K562 (cell line): Measurements from ENCODE around the gene CDKN3. TPM values are rescaled to one million over a fixed set of nuclear protein-coding genes. Genes with fewer than 3 reads are reported as not detected.

ENCODE experiments used
- ATAC-seq: fragments of 200-7000 bp; cut with Tn5 transposase; 3 replicates; pipeline ENCODE4 v1.9.1; 2020; ENCODE audit warnings: moderate library complexity
- BruUV-seq: library from RNA; stranded (reverse); fragments of 400-500 nt; replicated peaks from 2 replicates; lab custom pipeline; 2021; lab: Mats Ljungman, UMichigan
- CTCF ChIA-PET: fragments of 300-600 bp; formaldehyde crosslinking; extraction: SDS; loops from one replicate; lab custom pipeline; 2021; ENCODE audit warnings: low intra/inter-chr PET ratio; lab: Yijun Ruan, JAX
- POLR2A ChIA-PET: fragments of 300-600, 350-650 bp; sonication (Branson Sonifier 250); formaldehyde crosslinking; extraction: SDS; loops from one replicate; lab custom pipeline; 2021; ENCODE audit warnings: antibody characterized with exemption, inconsistent platforms; lab: Yijun Ruan, JAX
- DNase-seq, 4 experiments: peaks; one replicate each; pipeline versions ENCODE4 v3.0.0 to v3.0.0-alpha.2; 2011 to 2018; ENCODE audit warnings: low spot score in 3 of 4, mixed read lengths in 3 of 4; ENCODE audit errors: extremely low read depth in 1 of 4
- FAIRE-seq: peaks from 2 replicates; lab custom pipeline; 2011; peaks lifted over from hg19 to GRCh38; lab: Jason Lieb, UNC
- H2AFZ ChIP-seq: 2 replicates; pipeline ENCODE4 v1.6.0; 2011; ENCODE audit warnings: low read depth, low read length, control low read depth, inconsistent platforms
- H3K27ac ChIP-seq: fragments of 200-600 bp; 3 replicates; pipeline ENCODE4 v1.8.0; 2011; ENCODE audit warnings: low read depth, mild to moderate bottlenecking, control low read depth, inconsistent platforms, low read length, moderate library complexity, mixed read lengths; ENCODE audit errors: extremely low read depth
- H3K27me3 ChIP-seq, 2 experiments: fragments of 300-600 bp in 1 of 2; 2 replicates in 1 of 2; 3 replicates in 1 of 2; pipeline versions ENCODE4 v1.6.0 to v1.8.0; 2011; ENCODE audit warnings: inconsistent platforms in 2 of 2, low read length in 2 of 2, mild to moderate bottlenecking in 1 of 2, mixed read lengths in 1 of 2, moderate library complexity in 1 of 2; ENCODE audit not compliant: control insufficient read depth in 2 of 2, insufficient read depth in 2 of 2
- H3K36me3 ChIP-seq: fragments of 300-600 bp; 3 replicates; pipeline ENCODE4 v1.8.0; 2011; ENCODE audit warnings: mild to moderate bottlenecking, low read length, inconsistent platforms; ENCODE audit not compliant: control insufficient read depth, insufficient read depth
- H3K4me1 ChIP-seq, 2 experiments: fragments of 200-600 bp in 1 of 2; replicated peaks in 1 of 2; 2 replicates in 1 of 2; 3 replicates in 1 of 2; pipeline versions ENCODE4 v1.5.1 to v1.8.0; 2011; ENCODE audit warnings: inconsistent platforms in 2 of 2, low read length in 2 of 2, mild to moderate bottlenecking in 1 of 2, mixed read lengths in 1 of 2, moderate library complexity in 1 of 2; ENCODE audit not compliant: control insufficient read depth in 2 of 2, insufficient read depth in 2 of 2
- H3K4me2 ChIP-seq: 2 replicates; pipeline ENCODE4 v1.6.1; 2011; ENCODE audit warnings: low read length, control low read depth, inconsistent platforms, mixed read lengths; ENCODE audit not compliant: insufficient read depth
- H3K4me3 ChIP-seq: fragments of 200-600 bp; sonication (generic), shearing (Covaris generic); 2 replicates; pipeline ENCODE4 v1.5.1; 2016; ENCODE audit warnings: control low read depth, inconsistent platforms
- H3K79me2 ChIP-seq: fragments of 200-600 bp; 3 replicates; pipeline ENCODE4 v1.8.0; 2011; ENCODE audit warnings: low read length, inconsistent platforms; ENCODE audit not compliant: control insufficient read depth, insufficient read depth
- H3K9ac ChIP-seq, 2 experiments: 2 replicates each; pipeline versions ENCODE4 v1.6.0 to v1.6.1; 2011; ENCODE audit warnings: low read depth in 2 of 2, low read length in 2 of 2, control low read depth in 1 of 2, inconsistent platforms in 1 of 2, mild to moderate bottlenecking in 1 of 2, mixed read lengths in 1 of 2; ENCODE audit not compliant: insufficient read depth in 1 of 2
- H3K9me1 ChIP-seq: one replicate; pipeline ENCODE4 v1.6.0; 2011; ENCODE audit warnings: inconsistent platforms, mild to moderate bottlenecking, low read length, moderate library complexity; ENCODE audit not compliant: control insufficient read depth, insufficient read depth
- H3K9me3 ChIP-seq: replicated peaks from 2 replicates; pipeline ENCODE4 v1.5.1; 2011; ENCODE audit warnings: low read depth, low read length, inconsistent platforms; ENCODE audit not compliant: control insufficient read depth, insufficient read depth
- H4K20me1 ChIP-seq: replicated peaks from 2 replicates; pipeline ENCODE4 v1.6.1; 2011; ENCODE audit warnings: low read length, inconsistent platforms, mixed read lengths; ENCODE audit not compliant: control insufficient read depth, insufficient read depth
- CTBP1 ChIP-seq: fragments of 450-650 bp; IDR thresholded peaks from 2 replicates; pipeline ENCODE4 v1.6.1; 2016; ENCODE audit warnings: borderline replicate concordance
- DACH1 ChIP-seq: fragments of 450-650 bp; IDR thresholded peaks from 2 replicates; pipeline ENCODE4 v1.6.1; 2018; ENCODE audit not compliant: partially characterized antibody
- LEF1 ChIP-seq: fragments of 450-650 bp; IDR thresholded peaks from 2 replicates; pipeline ENCODE4 v1.6.1; 2016; ENCODE audit warnings: mild to moderate bottlenecking
- PKNOX1 ChIP-seq: fragments of 450-650 bp; IDR thresholded peaks from 2 replicates; pipeline ENCODE4 v1.6.1; 2016
- RFX1 ChIP-seq: fragments of 450-650 bp; IDR thresholded peaks from 2 replicates; pipeline ENCODE4 v1.6.1; 2016; ENCODE audit warnings: mild to moderate bottlenecking, moderate library complexity
- ZEB2 ChIP-seq: fragments of 450-650 bp; IDR thresholded peaks from 2 replicates; pipeline ENCODE4 v1.6.1; 2016
- ZNF263 ChIP-seq: sonication (generic); formaldehyde crosslinking; IDR thresholded peaks from 2 replicates; pipeline ENCODE4 v1.8.0; 2022; ENCODE audit warnings: mild to moderate bottlenecking, missing genetic modification reagents, borderline replicate concordance
- WGBS: fragments of 100-300 bp; shearing (Covaris generic); methylation state at CpG from one replicate; pipeline ENCODE4 v1.1.6; 2016; ENCODE audit warnings: low coverage, mixed read lengths; ENCODE audit not compliant: insufficient coverage; ENCODE audit errors: missing lambda C conversion rate; 5-methylcytosine and 5-hydroxymethylcytosine counted together
- in situ Hi-C: fragments of 300-500 bp; cut with MboI; formaldehyde crosslinking; loops from 4 replicates; pipeline ENCODE4 v1.15.0; 2018; ENCODE audit warnings: inconsistent platforms, mixed read lengths
- intact Hi-C: fragments of 100-400 bp; cut with micrococcal nuclease; formaldehyde crosslinking; loops from 2 replicates; pipeline ENCODE4 v1.14.2; 2022
- polyA plus RNA-seq, 8 experiments: library from polyadenylated mRNA; depleted of rRNA in 4 of 8; stranded (reverse) in 5 of 8; unstranded in 3 of 8; fragments of >200 nt; fragmentation: Nextera tagmentation in 2 of 8; fragmentation: Illumina TruSeq in 1 of 8; extraction: Ambion mirVana in 2 of 8; extraction: Trizol in 1 of 8; gene quantifications; 2 replicates each; pipeline versions ENCODE4 v1.2.1 to v1.2.3, GENCODE V29; 2011 to 2014; ENCODE audit warnings: inconsistent platforms in 1 of 8, missing spikeins in 1 of 8
- total RNA-seq, 7 experiments: library from RNA; depleted of rRNA in 6 of 7; stranded (reverse); fragments of >200 nt in 6 of 7; fragmentation: Illumina TruSeq in 2 of 7; extraction: Trizol in 2 of 7; gene quantifications; 2 replicates each; pipeline versions ENCODE4 v1.2.1 to v1.2.3, GENCODE V29; 2011 to 2021; ENCODE audit warnings: low replicate concordance in 1 of 7

CDKN3 gene
- total and polyA plus RNA-seq, 9 of the 15 experiments (the other 6 are each of a cell fraction or from before 2014, with no cell fraction given) = 41.3 to 128 (median 70.7) TPM

- Histone ChIP-seq H3K79me2 (no peaks in the 10 kb centered on the region), H3K27me3 (no peaks in the 10 kb centered on the region), H3K9ac (no peak overlapping the region), H4K20me1 (no peaks in the 10 kb centered on the region), H3K27ac (no peak overlapping the region), H3K36me3 (peaks cover 66% of the 10 kb centered on the region), H3K4me2 (no peak overlapping the region), H3K4me1 (no peaks in the 10 kb centered on the region; a peak in 1 of 5 replicates), H2AFZ (no peak overlapping the region), H3K9me3 (no peaks in the 10 kb centered on the region), H3K9me1 (no peaks in the 10 kb centered on the region), H3K4me3 (no peak overlapping the region)
- BruUV-seq = no TSS peak
- intact Hi-C loops = no loop called here
- CTCF ChIA-PET = no interaction called here
- peak; percentile 56 for TF ChIP-seq RFX1
- TF ChIP-seq LEF1 = no peak
- no peak for TF ChIP-seq ZNF263 (CRISPR knock-in tag)
- TF ChIP-seq DACH1 = peak; percentile 6
- in situ Hi-C loops = no loop called here
- ATAC-seq = no peak
- WGBS = 91% methylated on average over 2 of the region's 2 CpGs
- POLR2A ChIA-PET = interaction anchor here (0.7 to 2.0 kb wide), 4 partner anchors 11 to 958 kb away, joined by 3 to 7 read pairs (median 3); no protein-coding TSS in a partner anchor
- DNase-seq = no peak
- FAIRE-seq = no peak
Observed at GRCh38 chr14:54425068-54425467, 28.3 kb downstream of the CDKN3 start.

GRCh38 chr14:54425537-54426274 lies 28.9 kb downstream of the CDKN3 start:
- TF ChIP-seq CTBP1 = no peak
- TF ChIP-seq ZEB2 = no peak
- TF ChIP-seq PKNOX1 = peak; percentile 58; the same call in 1 of the 2 replicates
- TF ChIP-seq, all 486 proteins: peak for 1
- ATAC-seq (no peak), FAIRE-seq (no peak), DNase-seq (no peak)
- Histone ChIP-seq H3K9me1 (no peaks in the 10 kb centered on the region), H2AFZ (no peak overlapping the region), H3K4me2 (no peak overlapping the region), H3K36me3 (peaks cover 68% of the 10 kb centered on the region), H3K9me3 (no peaks in the 10 kb centered on the region), H3K9ac (no peak overlapping the region), H4K20me1 (no peaks in the 10 kb centered on the region), H3K4me3 (no peak overlapping the region), H3K27ac (no peak overlapping the region), H3K4me1 (no peaks in the 10 kb centered on the region; a peak in 1 of 5 replicates), H3K27me3 (no peaks in the 10 kb centered on the region), H3K79me2 (no peaks in the 10 kb centered on the region)
- in situ Hi-C loops = no loop called here
- 92% methylated on average over 3 of the region's 3 CpGs for WGBS
- POLR2A ChIA-PET = interaction anchor here (0.7 to 1.3 kb wide), 4 partner anchors 10 to 957 kb away, joined by 3 read pairs; no protein-coding TSS in a partner anchor
- intact Hi-C loops = no loop called here
- no TSS peak for BruUV-seq
- CTCF ChIA-PET = no interaction called here
